Stimulated activated CD4-positive, alpha-beta T cell treated with anti-CD3 and anti-CD28 coated beads, Interleukin-15, amount 100 ng/mL, for 24 hours (primary cell): ENCODE measurements around the gene PCK1.

Experiments
- DNase-seq: peaks from one replicate; pipeline ENCODE4 v3.0.0-alpha.2; 2020

The PCK1 gene

DNA sequence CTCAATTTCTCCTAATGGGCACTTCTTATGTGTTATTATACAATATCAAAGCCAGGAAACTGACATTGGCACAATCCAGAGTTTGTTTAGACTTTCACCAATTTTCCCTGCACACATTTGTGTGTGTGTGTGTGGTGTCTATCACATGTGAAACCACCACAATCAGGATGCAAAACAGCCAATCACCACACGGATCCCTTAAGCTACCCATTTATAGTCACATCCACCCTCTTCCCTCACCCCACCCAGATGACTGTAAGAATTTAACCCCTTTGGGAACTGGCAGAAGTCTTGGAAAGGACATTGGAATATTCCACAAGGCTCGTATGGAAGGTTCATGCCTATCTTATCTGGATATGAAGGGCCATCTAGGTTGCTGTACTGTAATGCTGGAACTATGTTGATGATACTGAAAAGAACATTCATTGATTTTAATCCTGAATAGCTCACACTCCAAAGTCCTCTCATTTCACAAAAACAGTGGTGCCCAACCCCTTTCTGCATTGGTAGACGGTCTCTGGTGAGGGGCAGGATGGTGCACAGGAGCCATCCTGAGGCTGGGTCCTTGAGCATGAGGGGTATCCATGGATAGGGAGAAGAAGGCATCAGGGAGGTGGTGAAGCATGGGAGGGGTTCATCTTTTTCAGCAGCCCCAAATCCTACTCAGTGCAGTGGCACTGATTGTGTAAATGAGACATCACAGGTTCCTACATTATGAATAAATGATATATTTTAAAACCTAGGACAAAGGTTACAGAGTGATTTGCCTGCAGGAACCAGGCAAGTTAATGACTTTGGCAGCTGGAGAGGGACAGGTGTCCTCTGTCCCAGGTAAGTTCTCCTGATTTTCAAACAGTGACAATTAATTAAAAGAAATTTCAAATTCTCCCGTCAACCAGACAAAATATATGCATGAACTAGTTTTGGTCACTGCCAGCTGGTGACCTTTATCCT is 23.9 kb upstream of the PCK1 start:
- no peak for DNase-seq

- DNase-seq: no peak
Observed at GRCh38 chr20:57537822-57538221, 23.1 kb upstream of the PCK1 start.

- DNase-seq: no peak
Observed at GRCh38 chr20:57539889-57540288, 21.0 kb upstream of the PCK1 start.

DNA sequence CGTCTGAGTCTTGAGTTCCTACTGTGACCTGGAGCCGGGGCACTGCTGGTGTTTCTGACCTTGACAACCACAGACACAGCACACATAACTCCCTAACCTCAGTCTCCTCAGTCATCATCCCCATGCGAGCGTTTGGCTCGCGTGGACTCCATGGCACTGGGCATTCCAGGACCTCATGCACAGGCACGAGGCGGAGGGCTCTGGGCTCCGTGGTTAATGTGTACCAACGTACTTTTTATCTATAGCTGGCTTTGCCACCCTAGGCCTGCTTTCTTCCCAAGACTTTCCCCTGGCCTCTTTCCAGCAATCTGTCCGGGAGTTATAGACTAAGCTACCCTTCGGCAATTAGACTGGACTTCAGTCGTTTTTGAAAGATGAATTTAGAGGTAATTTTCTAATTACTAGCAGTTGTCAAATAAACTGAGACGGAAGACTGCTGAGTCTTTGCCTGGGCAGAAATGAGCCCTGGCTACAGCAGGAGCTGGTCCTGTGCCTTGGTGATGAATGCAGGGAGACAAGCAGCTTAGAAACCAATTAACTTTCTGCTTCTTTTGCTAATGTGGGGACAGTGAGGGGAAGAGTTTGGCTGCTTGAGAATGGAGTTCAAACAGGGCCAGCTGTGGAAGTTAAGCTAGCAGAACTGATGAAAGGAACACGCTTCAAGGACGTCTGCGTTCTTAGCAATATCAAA is 19.9 kb upstream of the PCK1 start:
- no peak for DNase-seq

GRCh38 chr20:57543754-57544153 is 17.2 kb upstream of the PCK1 start:
- no peak for DNase-seq

DNA sequence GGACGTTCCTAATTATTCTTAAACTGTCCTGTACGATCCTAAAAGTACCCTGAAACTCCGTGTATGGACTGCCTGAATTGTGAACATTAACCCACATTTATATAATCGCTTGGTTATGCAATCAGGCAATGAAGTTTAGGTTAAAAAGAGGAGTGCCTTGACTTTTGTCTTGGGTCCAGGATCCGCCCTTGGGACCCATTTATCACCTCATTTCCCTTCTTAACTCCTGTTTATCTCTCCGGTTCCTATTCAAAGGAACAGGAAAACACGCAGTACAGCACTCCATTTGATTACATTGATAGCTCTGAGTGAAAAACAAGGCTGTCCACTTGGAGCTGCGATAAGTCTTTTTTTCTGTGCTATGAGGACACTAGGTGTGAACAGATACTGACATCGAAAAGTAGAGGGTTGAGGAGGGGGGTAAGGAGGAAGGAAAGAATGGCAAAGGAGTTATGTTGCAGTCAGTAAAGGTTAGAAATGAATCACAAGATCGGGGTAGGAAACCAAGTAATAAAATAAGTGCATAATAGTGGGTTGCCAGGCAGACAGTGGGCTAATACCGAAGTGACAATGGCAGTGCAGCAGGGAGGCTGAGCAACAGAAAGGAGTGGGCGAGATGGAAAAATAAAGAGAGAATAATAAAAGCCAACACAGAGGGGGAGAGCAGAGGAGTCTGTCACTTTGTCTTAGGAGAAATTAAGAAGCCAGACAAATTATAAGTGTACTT is 15.9 kb upstream of the PCK1 start:
- no peak for DNase-seq

- DNase-seq: no peak
Observed at GRCh38 chr20:57545927-57546662, 14.8 kb upstream of the PCK1 start.

DNA sequence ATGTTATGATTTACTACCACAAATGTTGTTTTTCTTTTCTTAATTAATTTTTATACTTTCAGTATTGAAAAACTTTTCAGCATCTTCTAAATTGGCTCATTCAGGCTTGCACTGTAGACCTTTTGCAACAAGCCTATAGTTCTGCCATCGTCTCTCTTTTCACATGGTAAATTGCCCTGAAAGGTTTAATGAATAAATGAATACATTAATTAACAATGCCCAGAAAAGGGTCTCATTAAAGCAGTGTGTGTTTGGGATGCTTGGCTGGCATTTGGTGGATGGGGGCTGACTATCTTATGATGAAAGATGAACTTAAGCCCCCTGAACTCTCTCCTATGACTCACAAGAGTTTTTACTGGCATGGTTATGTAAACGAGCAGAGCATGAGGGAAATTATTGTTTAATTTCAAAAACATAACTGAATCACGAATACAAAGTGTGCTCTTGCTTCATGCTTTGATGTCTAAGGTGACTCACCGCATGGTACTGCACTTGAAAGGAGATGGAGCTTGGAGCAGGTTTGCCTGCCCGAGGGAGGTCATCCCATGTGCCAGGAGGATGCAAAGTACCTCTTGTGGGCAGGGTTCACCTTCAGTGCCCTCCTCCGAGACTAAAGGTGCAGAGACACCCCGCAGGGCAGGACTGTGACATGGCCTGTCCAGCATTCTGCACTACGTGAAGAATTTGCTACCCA is 13.8 kb upstream of the PCK1 start:
- DNase-seq: no peak

DNA sequence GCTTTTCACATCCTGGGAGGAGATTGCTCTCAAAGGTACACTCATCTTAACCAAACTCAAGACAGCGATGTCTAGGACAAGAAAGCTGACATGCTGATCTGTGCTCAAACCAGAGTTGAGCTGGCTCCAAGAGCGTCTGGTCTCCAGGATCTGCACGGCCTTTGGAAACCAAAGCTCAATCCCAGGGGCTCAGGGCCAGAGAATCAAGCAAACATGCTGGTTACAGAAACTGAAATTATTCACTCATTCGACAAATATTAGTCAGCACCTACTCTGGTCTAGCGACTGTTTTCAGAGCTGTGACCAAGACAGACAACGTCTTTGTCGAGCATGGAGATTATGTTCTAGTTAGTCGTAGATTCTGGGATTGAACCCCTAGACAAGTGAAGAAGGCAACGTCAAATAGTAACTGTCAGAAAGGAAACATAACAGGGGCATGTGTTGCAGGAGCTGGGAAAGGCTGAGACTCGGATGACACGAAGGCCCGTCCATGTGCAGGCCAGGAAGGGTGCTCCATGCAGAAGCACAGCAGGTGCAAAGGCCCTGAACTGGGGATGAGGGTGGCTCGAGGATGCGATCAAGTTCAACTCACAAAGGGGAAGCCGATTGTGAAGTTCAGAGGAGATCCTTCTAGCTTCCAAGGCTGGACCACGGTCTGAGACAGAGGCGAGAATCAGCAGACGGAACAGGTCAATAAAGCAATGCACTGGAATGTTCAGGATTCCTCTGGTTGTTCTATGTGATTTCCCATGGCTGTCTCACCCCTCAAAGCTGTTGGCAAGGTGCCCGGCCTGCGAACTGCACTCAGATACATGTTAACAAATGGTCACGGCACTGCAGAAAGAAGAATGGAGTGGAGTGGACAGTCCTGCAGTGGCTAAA is 12.5 kb upstream of the PCK1 start:
- DNase-seq: no peak

DNA sequence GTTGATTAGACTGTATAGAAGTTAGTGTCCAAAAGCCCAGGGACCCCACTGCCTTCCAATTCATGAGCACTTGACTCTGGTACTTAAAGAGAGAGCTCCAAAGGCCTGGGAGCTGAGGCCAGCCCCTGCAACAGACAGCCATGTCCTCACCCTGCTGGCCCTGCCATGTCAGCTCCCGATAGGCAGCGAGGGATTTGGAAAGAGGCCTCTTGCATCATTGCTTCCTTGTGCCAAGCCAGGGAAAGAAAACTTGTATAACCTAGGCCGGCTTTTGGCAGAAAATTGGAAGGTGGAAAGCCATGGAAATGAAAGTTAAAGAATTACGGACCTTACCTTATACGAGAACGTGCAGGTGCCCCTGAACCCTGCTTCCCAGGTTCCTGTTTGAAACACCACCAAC is 8.4 kb upstream of the PCK1 start:
- DNase-seq: no peak

DNA sequence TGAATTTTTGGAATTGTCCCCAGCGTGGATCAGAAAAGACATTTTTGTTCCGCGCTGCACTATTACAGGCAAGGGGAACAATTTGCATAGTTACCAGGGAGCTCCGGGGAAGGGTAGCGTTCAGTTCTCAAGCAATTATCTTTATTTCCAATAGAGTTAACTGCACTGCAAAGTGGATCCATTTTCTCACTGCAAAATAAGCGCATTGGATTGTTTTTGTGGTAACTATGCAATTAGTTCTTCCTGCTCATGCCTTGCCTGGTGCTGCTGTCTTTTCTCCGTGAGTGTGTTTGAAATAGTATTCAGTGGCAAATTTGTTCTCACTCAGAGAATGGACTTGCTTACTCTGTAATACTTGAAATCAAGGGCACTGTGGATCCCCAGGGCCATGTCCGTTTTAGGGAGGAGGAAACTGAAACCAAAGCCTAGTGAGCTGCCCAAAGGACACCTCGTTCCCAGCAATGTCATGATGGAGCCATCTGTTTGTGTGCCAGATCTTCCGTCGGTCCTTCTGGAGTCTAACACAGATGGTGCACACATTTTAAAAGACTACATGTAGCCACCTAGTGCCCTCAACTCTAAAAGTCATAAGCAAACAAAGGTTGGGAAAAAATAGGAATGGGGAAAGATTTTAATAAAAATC is 7.4 kb upstream of the PCK1 start:
- no peak for DNase-seq

- no peak for DNase-seq
Observed at GRCh38 chr20:57555457-57556184, 5.3 kb upstream of the PCK1 start.

DNA sequence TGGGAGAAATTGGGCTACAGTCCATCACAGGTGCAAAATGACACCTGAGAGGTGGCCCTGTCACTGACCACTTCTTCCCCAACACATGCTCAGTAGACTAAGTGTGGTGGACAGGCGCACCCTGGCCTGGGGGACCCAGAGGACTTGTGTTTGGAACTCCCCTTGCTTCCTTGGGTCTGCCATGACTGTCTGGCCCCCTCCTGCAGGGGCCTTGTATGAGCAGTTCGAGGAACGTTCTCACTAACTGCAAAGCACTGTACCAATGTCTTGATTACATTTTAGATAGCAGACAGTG is 4.0 kb upstream of the PCK1 start:
- DNase-seq: no peak

DNA sequence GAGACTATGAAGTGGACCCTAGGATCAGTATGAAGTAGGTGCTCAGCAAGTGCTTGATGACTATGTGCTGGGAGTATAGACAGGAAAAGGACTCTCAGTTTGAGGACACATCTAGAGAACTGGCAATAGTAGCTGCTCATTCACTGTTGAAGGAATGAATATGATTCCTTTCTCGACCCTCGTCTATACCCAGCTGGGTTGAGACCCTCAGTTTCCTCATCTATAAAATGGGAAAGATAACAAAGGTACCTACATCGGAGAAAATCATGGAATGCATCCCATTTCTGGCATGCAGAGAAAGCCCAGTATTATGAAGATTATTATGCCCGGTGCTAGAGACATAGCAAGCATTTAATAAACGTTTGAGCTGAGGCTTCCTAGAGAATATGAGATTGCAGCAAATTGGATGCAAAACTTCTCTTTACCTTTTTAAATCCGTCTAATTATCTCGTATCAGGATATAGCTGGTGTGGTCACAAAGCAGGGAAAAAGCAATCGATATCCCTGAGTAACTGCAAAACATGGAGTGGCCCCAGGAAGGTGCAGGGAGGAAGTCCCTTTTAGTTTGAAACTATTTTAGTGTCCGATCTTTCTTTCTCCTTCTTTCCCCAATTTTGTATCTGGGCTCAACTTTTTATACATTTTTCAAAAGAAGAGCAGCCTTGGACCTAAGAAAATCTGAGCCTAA is 2.8 kb upstream of the PCK1 start:
- DNase-seq: no peak

DNA sequence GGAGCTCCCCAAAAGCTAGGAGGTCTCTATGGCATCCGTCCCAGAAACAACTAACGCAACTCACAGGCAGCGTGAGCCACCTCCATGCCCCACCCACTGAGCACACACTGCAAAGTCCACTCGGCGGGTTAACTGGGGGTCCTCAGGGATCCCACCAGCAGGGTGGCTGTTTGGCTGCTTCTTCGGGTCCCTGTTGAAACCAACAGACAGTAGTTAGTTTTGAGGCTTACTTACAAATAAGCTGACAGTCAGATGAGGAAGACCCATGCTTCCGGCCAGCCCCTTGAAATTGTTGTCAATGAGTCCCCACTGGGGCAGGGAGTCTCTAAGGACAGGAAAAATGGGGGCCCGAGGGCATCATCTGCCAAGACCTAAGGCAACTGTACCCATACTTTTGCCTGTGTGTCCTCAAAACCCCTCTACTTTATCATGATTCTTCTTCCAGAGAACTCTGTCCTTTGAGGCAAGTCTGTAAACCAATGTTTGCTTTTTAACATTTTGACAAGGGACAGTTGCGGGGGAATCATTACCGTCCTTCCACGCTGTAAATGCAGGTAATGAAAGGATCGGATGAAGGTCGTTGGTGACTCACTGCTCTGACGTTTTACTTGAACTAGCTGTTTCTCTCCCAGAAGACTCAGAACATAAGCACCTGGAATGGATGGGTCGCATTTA is 2.2 kb upstream of the PCK1 start:
- DNase-seq: no peak

DNA sequence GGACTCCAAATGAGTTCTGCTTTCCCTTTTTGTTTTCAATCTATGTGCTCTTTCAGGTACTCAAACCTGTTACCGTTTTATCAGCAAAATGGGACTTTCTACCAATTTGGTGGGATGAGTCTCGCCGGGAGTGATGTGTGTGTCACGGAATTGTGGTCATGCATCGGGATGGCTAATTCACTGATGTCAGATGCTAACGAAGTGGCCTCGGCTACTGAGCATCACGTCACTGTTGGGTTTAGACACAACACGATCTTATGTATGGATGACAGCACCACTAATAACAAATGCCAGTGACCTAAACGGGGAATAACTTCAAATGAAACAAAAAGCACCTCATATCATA is 1.6 kb upstream of the PCK1 start:
- DNase-seq: no peak

DNA sequence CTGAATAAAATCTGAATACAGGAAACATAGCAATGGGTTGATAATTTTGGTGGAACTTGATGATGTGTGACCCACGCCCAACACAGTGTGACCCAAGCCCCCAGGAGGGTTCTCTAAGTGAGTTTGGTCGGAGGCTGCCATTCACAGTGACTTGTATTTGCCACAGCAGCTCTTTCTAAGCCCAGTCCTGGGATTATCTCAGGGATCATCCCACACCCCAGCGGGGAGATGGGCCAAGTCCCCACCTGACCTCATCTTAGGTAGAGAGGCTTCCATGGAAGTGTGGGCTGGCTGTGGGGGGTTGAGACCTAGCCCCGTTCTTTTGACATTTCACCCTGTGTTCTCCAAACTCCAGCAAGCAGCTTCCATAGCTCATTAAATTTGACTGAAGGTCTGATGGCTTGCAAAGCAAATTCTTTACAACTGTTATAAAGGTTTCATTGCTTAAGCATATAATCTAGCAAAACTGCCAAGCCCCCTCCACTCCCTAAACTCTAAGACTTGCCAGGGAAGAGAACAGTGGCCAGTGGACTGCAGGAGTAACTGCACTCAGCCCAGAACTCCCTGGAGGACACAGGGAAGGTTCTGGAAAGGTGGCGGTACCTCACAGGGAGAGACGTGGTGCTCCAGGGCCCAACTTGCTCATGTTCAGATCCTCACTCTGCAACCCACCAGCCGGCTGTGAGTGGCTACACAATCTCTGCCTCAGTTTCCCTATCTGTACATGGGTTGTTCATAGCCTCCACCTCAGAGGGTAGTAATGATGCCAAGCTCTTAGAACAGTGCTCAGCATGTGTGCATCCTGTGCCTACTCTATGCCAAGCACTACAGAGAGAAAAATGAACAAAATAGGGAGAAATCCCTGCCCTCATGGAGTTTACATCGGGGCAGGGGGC is 1.0 kb upstream of the PCK1 start:
- DNase-seq: no peak
